Fibroblast of upper back skin (primary cell): ENCODE results near the gene RPTOR.
A peak's percentile ranks its signal among the peaks of the same experiment; 100 is the strongest.
"Not testable (repeated sequence)": the region's sequence is repeated elsewhere in the genome, so short reads cannot be mapped to it uniquely, and the experiment has no call there.

Experiments
- DNase-seq: peaks from one replicate; pipeline ENCODE4 v3.0.0-alpha.2; 2013

The RPTOR gene

GRCh38 chr17:80698297-80698696 is 153.7 kb downstream of the RPTOR start:
- DNase-seq, result no peak

GRCh38 chr17:80699205-80699604 is 154.6 kb downstream of the RPTOR start:
- not testable (repeated sequence) for DNase-seq

GRCh38 chr17:80701730-80702129 is 157.1 kb downstream of the RPTOR start:
- no peak for DNase-seq

GRCh38 chr17:80702315-80703141 is 157.9 kb downstream of the RPTOR start:
- DNase-seq, result no peak

- no peak for DNase-seq
These were observed 158.5 kb downstream of the RPTOR start for GRCh38 chr17:80703142-80703478.

- DNase-seq, result no peak
These were observed 159.8 kb downstream of the RPTOR start for GRCh38 chr17:80704381-80704819.

GRCh38 chr17:80704894-80705293 is 160.3 kb downstream of the RPTOR start:
- no peak for DNase-seq

GRCh38 chr17:80705988-80706387 is 161.3 kb downstream of the RPTOR start:
- no peak for DNase-seq

GRCh38 chr17:80706463-80706867 is 161.8 kb downstream of the RPTOR start:
- DNase-seq, result no peak

- DNase-seq, result no peak
These were observed 163.8 kb downstream of the RPTOR start for GRCh38 chr17:80708480-80708879.

GRCh38 chr17:80709090-80709695 is 164.6 kb downstream of the RPTOR start:
- no peak for DNase-seq

GRCh38 chr17:80710714-80711302 is 166.2 kb downstream of the RPTOR start:
- DNase-seq, result no peak

- no peak for DNase-seq
These were observed 167.5 kb downstream of the RPTOR start for GRCh38 chr17:80712089-80712488.

- no peak for DNase-seq
These were observed 168.0 kb downstream of the RPTOR start for GRCh38 chr17:80712606-80713005.

GRCh38 chr17:80716986-80717719 is 172.5 kb downstream of the RPTOR start:
- peak; percentile 72 for DNase-seq

- DNase-seq, result no peak
These were observed 173.1 kb downstream of the RPTOR start for GRCh38 chr17:80717720-80718083.

- no peak for DNase-seq
These were observed 173.8 kb downstream of the RPTOR start for GRCh38 chr17:80718428-80718827.

- DNase-seq, result no peak
These were observed 174.8 kb downstream of the RPTOR start for GRCh38 chr17:80719449-80719848.

GRCh38 chr17:80720610-80721577 is 176.3 kb downstream of the RPTOR start:
- peak; percentile 35 for DNase-seq

GRCh38 chr17:80722661-80723060 is 178.0 kb downstream of the RPTOR start:
- no peak for DNase-seq

GRCh38 chr17:80724775-80725266 is 180.2 kb downstream of the RPTOR start:
- peak; percentile 86 for DNase-seq

GRCh38 chr17:80725517-80725916 is 180.9 kb downstream of the RPTOR start:
- DNase-seq, result no peak
